GM12872 (cell line): Measurements from ENCODE around the gene GTF2I.

Experiments
- CTCF ChIP-seq: IDR thresholded peaks from 3 replicates; pipeline ENCODE4 v1.5.1; 2011; ENCODE audit warnings: low read depth, mild to moderate bottlenecking, low read length, moderate library complexity; ENCODE audit not compliant: insufficient read depth

Gene GTF2I

DNA sequence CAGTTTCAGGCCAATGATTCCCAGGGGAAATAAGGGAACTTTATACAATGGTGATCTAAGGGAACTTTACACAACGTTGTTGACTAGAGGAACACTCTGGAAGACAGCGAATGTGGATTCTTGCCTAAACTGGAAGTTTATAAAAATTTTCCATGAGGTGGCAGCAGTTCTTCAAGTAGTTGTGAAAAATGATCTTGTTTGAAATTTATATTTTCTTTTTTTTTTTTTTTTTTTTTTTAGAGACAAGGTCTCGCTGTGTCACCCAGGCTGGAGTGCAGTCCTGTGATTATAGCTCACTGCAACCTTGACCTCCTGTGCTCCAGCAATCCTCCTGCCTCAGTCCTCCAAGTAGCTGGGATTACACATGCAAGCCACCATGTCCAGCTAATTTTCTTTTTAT is 32.1 kb upstream of the GTF2I start:
- no peak for TF ChIP-seq CTCF

DNA sequence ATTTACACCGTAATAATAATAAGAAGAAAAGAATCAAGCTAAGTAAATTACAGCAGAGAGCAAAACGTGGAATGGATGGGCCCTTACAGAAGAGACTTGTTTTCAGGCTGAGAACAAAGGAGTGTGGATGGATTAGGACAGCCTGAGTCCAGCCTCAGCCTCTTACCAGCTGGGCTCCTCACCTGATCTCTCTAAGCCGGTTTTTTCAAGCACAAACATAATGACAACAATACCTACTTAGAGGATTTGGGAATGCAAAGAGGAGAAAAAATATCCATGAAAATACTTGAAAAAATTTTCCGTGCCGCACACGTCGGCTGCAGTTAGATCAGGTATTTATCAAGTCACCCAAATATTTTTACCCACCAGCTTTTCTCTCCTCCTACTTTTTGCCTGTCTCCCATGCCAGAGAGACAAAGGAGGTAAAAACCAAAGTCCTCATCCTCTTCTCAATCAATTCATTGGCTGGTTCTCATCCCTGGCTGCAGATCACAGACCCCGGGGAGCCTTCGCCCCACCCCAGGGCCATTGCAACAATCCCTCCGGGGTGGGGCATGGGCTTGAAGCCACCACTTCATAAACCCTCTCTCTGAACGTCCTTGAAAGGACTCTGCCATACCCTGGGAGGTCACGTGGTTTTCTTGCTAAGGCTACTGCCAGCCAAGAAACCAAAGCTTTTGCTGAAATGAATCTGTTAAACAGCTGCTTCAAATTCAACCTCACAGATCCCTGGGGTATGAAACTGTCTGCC is 29.7 kb upstream of the GTF2I start:
- no peak for TF ChIP-seq CTCF

DNA sequence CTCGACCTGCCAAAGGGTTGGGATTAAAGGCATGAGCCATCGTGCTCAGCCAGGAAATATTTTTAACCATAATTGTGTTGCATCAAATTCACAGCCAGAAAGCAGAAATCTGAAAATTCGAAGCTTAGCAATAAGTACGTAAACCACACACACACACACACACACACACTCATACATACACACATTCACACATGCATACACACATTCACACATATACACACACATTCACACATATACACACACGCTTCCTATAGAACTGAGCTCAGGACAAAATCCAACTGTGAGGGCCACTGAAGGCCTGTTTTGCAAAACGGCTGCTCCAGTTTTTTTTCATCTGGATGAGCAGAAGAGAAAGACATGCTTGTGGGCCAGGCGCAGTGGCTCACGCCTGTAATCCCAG is 25.0 kb upstream of the GTF2I start:
- no peak for TF ChIP-seq CTCF

DNA sequence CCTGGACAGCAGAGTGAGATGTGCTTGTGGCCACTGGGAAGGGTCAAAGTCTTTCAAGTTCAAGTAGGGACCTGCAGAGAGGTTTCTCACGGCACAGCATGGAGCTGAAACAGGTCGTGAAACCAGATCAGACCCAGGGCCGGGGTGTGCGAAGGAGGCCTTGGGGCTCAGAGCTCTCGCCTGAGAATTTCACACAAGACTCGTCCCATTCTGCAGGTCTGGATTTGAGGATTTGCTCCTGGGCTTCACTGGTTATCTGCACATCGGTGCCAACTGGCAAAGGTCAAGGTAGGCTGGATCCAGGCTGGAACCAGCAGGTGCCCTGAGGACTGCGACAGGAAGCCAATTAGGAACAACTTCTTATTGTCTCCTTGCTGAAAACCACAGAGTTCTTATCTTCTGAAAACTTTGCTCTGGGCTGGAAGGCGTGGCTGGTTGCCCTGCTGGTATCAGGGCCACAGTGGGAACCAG is 24.0 kb upstream of the GTF2I start:
- no peak for TF ChIP-seq CTCF

DNA sequence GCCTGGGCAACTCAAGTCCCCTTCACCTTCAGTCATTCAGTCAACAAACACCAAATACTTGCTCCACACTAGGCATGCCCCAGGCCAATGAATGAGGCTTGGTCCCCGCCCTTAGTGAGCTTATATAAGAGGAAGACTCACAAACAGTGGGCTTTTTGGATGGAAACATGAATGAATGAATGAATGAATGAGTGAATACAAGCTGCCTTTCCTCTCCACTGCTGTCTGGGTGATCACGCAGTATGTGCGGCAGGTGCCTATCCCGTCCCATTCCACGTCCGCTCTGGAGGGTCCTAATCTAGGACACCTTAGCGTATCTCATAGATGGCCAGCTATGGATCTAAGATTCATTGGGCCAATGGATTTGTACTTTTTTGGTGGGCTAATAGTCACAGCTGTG is 19.8 kb upstream of the GTF2I start:
- TF ChIP-seq CTCF: no peak

- TF ChIP-seq CTCF: no peak
Measured at GRCh38 chr7:74653686-74654181, 3.8 kb upstream of the GTF2I start.

DNA sequence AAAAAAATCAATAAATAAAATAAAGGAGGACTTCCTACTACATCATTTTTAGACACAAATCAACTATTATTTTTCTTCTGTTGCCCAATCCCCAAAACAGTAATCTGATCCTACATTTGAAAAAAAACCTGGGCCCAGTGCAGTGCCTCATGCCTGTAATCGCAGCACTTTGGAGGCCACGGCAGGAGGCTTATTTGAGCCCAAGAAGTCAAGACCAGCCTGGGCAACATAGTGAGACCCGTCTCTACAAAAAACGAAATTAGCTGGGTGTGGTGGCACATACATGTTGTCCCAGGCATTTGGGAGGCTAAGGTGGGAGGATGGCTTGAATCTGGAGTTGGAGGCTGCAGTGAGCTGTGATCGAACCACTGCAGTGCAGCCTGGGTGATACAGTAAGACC is 2.7 kb upstream of the GTF2I start:
- TF ChIP-seq CTCF: no peak

DNA sequence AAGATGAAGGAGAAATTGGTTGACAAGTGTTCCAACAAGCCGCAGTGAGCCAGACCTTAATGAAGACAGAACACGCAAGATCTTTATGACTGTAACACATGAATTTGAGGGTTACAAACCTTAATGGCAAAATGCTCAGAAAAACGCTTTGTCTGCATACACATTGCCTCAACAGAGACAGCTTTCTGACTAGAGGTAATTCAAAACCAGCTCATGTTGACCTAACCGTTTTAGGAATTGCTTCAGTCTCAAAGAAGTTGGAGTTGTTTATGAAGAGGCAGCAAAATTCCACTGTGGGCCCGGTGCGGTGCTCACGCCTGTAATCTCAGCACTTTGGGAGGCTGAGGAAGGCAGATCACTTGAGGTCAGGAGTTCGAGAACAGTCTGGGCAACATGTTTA is 2.2 kb upstream of the GTF2I start:
- no peak for TF ChIP-seq CTCF
